ENCODE data around the gene PSMD13.

The PSMD13 gene

DNA sequence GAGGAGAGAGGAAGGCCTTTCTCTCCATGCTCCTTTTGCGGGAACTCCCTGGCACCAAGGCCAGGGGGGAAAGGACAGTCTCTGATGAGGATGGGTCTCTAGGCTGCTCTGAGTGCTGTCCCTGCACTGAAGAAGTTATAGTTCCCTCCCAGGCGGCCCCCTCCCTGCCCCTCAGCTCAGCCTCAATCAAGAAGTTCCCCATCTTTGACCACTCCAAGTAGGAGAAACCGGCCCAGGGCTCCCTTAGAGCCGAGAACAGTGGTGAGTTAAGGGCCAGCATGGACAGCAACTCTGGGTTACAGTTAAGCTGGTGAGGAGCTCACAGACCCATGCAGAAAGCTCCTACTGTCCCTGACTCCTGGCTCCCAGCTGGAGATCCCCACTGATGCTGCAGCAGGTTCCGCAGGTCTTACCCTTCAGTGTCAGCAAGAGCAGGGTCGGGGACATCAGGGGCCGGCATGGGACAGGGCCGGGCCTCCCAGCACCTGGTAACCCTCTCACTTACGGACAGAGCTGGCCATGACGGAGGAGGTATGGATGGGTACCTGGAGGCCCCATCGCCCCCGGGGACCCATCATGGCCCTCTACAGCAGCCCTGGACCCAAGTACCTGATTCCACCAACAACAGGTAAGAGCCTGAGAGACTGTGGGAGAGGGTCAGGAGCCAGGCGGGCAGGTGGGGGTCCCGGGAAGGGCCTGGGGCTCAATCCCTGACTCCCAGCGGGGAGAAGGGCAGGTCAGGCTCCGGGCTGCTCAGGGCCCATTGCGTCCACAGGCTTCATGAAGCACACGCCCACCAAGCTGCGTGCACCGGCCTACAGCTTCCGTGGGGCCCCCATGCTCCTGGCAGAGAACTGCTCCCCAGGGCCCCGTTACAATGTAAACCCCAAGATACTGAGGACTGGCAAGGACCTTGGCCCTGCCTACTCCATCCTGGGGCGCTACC lies 39.7 kb upstream of the PSMD13 start:
- no peak overlapping the region for H3K9ac ChIP-seq
- H3K4me1 ChIP-seq: peaks cover 7 to 18% (median 13%) of the 10 kb centered on the region in 10 experiments; a peak in 19 of 20 replicates
- no peak overlapping the region for H3K4me2 ChIP-seq
- H3K9me3 ChIP-seq (replicated peaks in 1 of 11): no peaks in the 10 kb centered on the region
- TF ChIP-seq Cebpa-rat (IDR thresholded peaks at IDR 0.05): no peak
- no peak overlapping the region for H3K4me3 ChIP-seq
- H3K27ac ChIP-seq: no peak overlapping the region
- H3K36me3 ChIP-seq: peaks cover 0 to 14% (median 6%) of the 10 kb centered on the region in 11 experiments; a peak in 10 of 22 replicates
- no peaks in the 10 kb centered on the region; a peak in 1 of 22 replicates for H3K27me3 ChIP-seq
- peaks cover 0 to 53% (median 9%) of the 10 kb centered on the region in 11 experiments; a peak in 10 of 22 replicates for H4K20me1 ChIP-seq

DNA sequence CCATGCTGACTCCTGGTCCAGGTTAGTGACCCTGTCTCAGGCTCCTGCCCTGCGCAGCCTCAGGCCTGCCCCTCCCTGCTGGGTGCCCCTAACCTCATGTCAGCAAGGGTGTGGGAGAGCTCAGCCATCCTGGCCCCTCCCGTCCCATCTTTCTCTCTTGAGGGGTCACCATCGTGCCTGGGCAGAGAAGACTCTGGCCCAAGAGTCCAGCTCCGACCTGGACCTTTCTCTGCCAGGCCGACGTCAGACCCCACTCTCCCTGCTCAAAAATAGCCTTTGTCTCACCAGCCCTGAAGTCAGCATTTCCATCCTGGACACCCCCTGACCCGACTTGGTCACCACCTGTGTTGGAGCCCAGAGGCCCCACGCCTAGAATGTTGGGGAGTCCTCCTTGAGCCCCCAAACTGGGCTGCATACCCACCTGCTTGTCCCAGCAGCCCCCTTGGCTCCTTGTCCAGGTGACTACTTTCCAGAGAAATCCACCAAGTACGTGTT lies 39.0 kb upstream of the PSMD13 start:
- Histone ChIP-seq H3K4me2 (no peak overlapping the region), H3K27ac (no peak overlapping the region), H4K20me1 (peaks cover 3 to 60% (median 16%) of the 10 kb centered on the region in 11 experiments; a peak in 15 of 22 replicates), H3K9ac (no peak overlapping the region), H3K36me3 (peaks cover 0 to 18% (median 10%) of the 10 kb centered on the region in 11 experiments; a peak in 13 of 22 replicates), H3K4me1 (peaks cover 5 to 21% (median 17%) of the 10 kb centered on the region in 10 experiments; a peak in 17 of 20 replicates), H3K9me3 (replicated peaks in 1 of 11) (no peaks in the 10 kb centered on the region), H3K27me3 (no peaks in the 10 kb centered on the region; a peak in 1 of 22 replicates), H3K4me3 (no peak overlapping the region)
- no peak for TF ChIP-seq Cebpa-rat (IDR thresholded peaks at IDR 0.05)

DNA sequence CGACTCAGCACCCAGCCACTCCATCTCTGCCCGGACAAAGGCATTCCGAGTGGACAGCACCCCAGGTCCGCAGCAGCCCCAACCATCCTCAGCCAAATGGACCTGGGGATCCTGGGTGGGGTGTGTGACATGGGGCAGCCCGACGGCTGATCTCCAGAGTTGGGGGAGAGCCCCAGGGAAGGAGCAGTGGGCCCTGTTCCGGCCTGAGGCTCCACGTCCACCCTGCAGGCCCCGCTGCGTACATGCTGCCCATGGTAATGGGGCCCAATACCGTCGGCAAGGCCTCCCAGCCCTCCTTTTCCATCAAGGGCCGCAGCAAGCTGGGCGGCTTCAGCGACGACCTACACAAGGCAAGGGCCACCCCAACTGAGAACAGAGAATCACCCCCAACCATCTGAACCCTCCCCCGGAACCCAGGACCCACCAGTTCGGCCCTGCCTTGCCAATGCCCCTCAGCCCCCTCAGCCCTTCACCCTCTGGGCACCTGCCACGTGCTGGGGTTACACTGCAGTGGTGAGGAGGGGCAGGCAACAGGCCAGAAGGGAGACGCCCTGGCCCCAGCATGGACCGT lies 38.5 kb upstream of the PSMD13 start:
- H3K9ac ChIP-seq: no peak overlapping the region
- H3K27ac ChIP-seq: no peak overlapping the region
- H3K9me3 ChIP-seq (replicated peaks in 1 of 11): no peaks in the 10 kb centered on the region
- peaks cover 4 to 24% (median 13%) of the 10 kb centered on the region in 11 experiments; a peak in 18 of 22 replicates for H3K36me3 ChIP-seq
- no peaks in the 10 kb centered on the region; a peak in 1 of 22 replicates for H3K27me3 ChIP-seq
- H3K4me2 ChIP-seq: no peak overlapping the region
- peaks cover 8 to 65% (median 21%) of the 10 kb centered on the region in 11 experiments; a peak in 18 of 22 replicates for H4K20me1 ChIP-seq
- H3K4me3 ChIP-seq: no peak overlapping the region
- H3K4me1 ChIP-seq: peaks cover 5 to 26% (median 22%) of the 10 kb centered on the region in 10 experiments; a peak in 17 of 20 replicates
- TF ChIP-seq Cebpa-rat (IDR thresholded peaks at IDR 0.05): no peak

DNA sequence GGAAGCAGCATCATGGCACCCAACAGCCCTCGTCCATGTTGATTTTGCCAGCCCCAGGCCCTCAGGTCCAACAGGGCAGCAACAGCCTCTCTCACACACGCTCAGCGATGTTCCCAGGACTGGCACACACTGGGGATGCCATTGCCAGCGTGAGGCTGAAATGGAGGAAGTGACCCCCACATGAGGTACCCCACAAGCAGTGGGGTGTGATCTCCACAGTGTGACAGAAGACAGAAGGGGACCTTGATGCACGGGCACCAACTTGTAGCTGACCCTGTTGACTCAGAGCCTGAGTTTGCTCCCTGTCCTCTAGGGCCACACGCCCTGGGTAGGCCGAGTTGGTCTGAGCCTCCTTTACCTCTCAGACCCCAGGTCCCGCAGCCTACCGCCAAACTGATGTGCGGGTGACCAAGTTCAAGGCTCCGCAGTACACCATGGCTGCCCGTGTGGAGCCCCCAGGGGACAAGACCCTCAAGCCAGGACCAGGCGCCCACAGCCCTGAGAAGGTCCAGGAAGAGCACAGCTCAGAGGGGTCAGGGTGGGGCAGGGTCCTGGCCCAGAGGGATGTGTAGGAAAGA lies 37.7 kb upstream of the PSMD13 start:
- no peaks in the 10 kb centered on the region for H3K9me3 ChIP-seq (replicated peaks in 1 of 11)
- no peak for TF ChIP-seq Cebpa-rat (IDR thresholded peaks at IDR 0.05)

DNA sequence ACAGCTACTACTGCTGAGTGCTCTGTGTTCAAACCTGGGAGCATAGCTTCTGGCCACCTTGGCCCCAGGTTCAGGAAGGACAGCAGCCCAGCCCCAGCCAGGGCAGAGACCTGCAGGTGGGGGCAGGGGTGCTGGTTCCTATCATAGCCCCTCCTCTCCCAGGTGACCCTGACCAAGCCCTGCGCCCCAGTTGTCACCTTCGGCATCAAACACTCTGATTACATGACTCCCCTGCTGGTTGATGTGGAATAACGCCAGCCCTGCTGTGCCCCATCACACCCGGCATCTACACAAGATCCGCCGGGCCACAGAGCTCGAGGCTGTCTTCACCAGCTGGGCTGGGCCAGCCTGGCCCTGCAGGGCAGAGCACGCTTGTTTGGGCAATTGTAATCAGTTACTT lies 37.0 kb upstream of the PSMD13 start:
- Histone ChIP-seq H3K4me3 (no peak overlapping the region), H4K20me1 (peaks cover 10 to 80% (median 36%) of the 10 kb centered on the region in 11 experiments; a peak in 19 of 22 replicates), H3K4me2 (no peak overlapping the region), H3K4me1 (peaks cover 5 to 41% (median 34%) of the 10 kb centered on the region in 10 experiments; a peak in 19 of 20 replicates), H3K9ac (no peak overlapping the region), H3K27ac (no peak overlapping the region), H3K36me3 (peaks cover 19 to 38% (median 28%) of the 10 kb centered on the region in 11 experiments), H3K9me3 (replicated peaks in 1 of 11) (no peaks in the 10 kb centered on the region), H3K27me3 (no peaks in the 10 kb centered on the region)
- no peak for TF ChIP-seq Cebpa-rat (IDR thresholded peaks at IDR 0.05)

More for the DNA sequence above, 37.7 kb upstream of the PSMD13 start:
- no peak overlapping the region for H3K4me3 ChIP-seq
- H3K36me3 ChIP-seq: peaks cover 12 to 31% (median 21%) of the 10 kb centered on the region in 11 experiments
- H4K20me1 ChIP-seq: peaks cover 8 to 73% (median 29%) of the 10 kb centered on the region in 11 experiments; a peak in 19 of 22 replicates
- H3K4me2 ChIP-seq: no peak overlapping the region
- H3K27me3 ChIP-seq: no peaks in the 10 kb centered on the region
- no peak overlapping the region for H3K9ac ChIP-seq
- peaks cover 5 to 34% (median 27%) of the 10 kb centered on the region in 10 experiments; a peak in 18 of 20 replicates for H3K4me1 ChIP-seq
- no peak overlapping the region for H3K27ac ChIP-seq

DNA sequence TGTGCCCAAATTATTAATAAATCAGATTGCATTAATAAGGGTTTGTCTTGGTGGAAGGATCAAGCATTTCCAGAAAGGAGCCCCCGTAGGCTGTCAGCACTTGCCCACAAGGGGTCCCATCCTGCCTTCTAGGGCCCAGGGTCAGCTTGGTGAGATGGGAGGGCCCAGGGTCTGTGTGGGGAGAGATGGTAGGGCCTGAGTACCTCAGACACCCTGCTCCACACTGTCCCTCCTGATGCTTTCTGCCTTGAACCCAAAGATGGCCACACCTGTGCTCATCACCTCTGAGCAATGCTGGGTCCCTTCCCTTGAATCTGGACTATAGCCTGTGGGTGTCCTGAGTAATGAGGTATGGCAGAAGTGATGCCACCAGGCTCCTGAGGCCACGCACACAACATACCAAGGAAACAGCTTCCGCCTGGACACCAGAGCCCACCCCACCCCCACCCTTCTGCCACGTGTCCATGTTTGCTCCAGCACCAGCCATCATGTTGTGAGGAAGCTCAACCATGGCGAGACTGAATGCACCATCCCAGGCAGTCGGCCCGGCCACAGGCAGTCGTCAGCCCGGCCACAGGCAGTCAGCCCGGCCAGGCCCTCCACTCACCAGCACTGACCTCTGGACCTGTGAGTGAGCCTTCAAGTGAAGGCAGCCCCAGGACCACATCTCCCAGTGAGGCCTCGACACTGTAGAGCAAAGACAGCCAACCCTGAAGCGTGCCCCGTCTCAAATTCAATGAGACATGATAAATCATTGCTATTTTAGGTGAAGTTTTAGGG lies 36.4 kb upstream of the PSMD13 start:
- Histone ChIP-seq H3K4me1 (peaks cover 12 to 47% (median 41%) of the 10 kb centered on the region in 10 experiments), H3K9ac (no peak overlapping the region), H3K4me2 (no peak overlapping the region), H4K20me1 (peaks cover 16 to 86% (median 42%) of the 10 kb centered on the region in 11 experiments; a peak in 19 of 22 replicates), H3K36me3 (peaks cover 25 to 45% (median 34%) of the 10 kb centered on the region in 11 experiments), H3K27ac (no peak overlapping the region), H3K9me3 (replicated peaks in 1 of 11) (no peaks in the 10 kb centered on the region), H3K27me3 (no peaks in the 10 kb centered on the region), H3K4me3 (no peak overlapping the region)
- no peak for TF ChIP-seq Cebpa-rat (IDR thresholded peaks at IDR 0.05)

DNA sequence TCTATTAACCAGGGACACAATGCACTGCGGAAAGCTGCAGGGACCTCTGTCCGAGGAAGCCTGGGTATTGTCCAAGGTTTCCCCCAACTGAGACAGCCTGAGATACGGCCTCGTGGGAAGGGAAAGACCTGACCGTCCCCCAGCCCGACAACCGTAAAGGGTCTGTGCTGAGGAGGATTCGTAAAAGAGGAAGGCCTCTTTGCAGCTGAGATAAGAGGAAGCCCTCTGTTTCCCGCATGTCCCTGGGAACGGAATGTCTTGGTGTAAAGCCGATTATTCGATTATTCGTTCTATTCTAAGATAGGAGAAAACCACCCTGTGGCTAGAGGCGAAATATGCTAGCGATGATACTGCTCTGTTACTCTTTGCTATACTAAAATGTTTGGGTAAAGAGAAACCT lies 34.8 kb upstream of the PSMD13 start:
- Histone ChIP-seq H3K27me3 (no peaks in the 10 kb centered on the region), H3K4me3 (no peak overlapping the region), H3K9ac (peak overlapping the region in 6 of 11 experiments; percentile 3 to 37 (median 15); a peak in 4 of 22 replicates), H3K4me2 (peak overlapping the region in 8 of 11 experiments; percentile 1 to 64 (median 52); a peak in 14 of 22 replicates), H3K4me1 (peaks cover 23 to 58% (median 52%) of the 10 kb centered on the region in 10 experiments), H3K9me3 (replicated peaks in 1 of 11) (no peaks in the 10 kb centered on the region), H4K20me1 (peaks cover 31 to 98% (median 57%) of the 10 kb centered on the region in 11 experiments; a peak in 19 of 22 replicates), H3K36me3 (peaks cover 31 to 51% (median 40%) of the 10 kb centered on the region in 11 experiments), H3K27ac (peak overlapping the region in 6 of 11 experiments; percentile 19 to 38 (median 32); a peak in 9 of 22 replicates)
- no peak for TF ChIP-seq Cebpa-rat (IDR thresholded peaks at IDR 0.05)

DNA sequence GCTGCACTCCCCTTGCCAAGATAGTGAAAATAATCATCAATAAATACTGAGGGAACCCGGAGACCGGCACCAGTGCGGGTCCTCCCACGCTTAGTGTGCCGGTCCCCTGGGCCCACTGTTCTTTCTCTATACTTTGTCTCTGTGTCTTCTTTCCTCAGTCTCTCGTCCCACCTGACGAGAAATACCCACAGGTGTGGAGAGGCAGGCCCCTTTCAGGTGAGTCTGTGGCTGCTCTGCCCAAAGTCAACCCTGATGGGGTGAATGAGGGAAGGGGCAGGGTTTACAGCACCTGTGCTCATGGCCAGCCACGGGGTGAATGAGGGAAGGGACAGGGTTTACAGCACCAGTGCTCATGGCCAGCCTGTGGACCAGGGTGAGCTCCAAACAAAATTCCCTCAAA lies 34.3 kb upstream of the PSMD13 start:
- no peak for TF ChIP-seq Cebpa-rat (IDR thresholded peaks at IDR 0.05)
- H3K4me2 ChIP-seq: peak overlapping the region in 7 of 11 experiments; percentile 1 to 64 (median 53); a peak in 11 of 22 replicates
- peaks cover 33 to 92% (median 57%) of the 10 kb centered on the region in 11 experiments; a peak in 19 of 22 replicates for H4K20me1 ChIP-seq
- peak overlapping the region in 2 of 11 experiments; percentile 36 to 38; a peak in 1 of 22 replicates for H3K27ac ChIP-seq
- H3K9ac ChIP-seq: peak overlapping the region in 6 of 11 experiments; percentile 3 to 58 (median 25); a peak in 8 of 22 replicates
- peaks cover 23 to 58% (median 52%) of the 10 kb centered on the region in 10 experiments for H3K4me1 ChIP-seq
- H3K36me3 ChIP-seq: peaks cover 31 to 51% (median 40%) of the 10 kb centered on the region in 11 experiments
- H3K9me3 ChIP-seq (replicated peaks in 1 of 11): no peaks in the 10 kb centered on the region
- no peaks in the 10 kb centered on the region for H3K27me3 ChIP-seq
- H3K4me3 ChIP-seq: no peak overlapping the region

Data from BLaER1 treated with 17β-estradiol and CSF1 and Interleukin-3, amounts not matched to agents 10 nM and 100 nM (cell line).